Heart left ventricle (tissue), 16 donors: ENCODE results near the gene MYL6. TPM values are rescaled to one million over a fixed set of nuclear protein-coding genes. Genes with fewer than 3 reads are reported as not detected.
A peak's percentile ranks its signal among the peaks of the same experiment; 100 is the strongest.

Experiments
- ATAC-seq, 4 donors: fragments of 200-7000 bp; cut with Tn5 transposase; one replicate each; pipeline ENCODE4 v1.9.1; 2020 to 2022; ENCODE audit warnings: moderate library complexity in 4 of 4, mild to moderate bottlenecking in 3 of 4, moderate number of reproducible peaks in 1 of 4
- DNase-seq, 5 donors: peaks; one replicate each; pipeline ENCODE4 v3.0.0-alpha.2; 2020
- H3K27ac ChIP-seq, 12 donors: fragments of 200-600 bp; sonication (generic) in 4 of 12; one replicate each; pipeline versions ENCODE4 v1.5.0 to v1.8.0; 2016 to 2022; ENCODE audit warnings: mild to moderate bottlenecking in 2 of 12
- H3K27me3 ChIP-seq, 9 donors: fragments of 200-600 bp; sonication (generic) in 2 of 9; one replicate each; pipeline versions ENCODE4 v1.5.1 to v1.8.0; 2016 to 2022; ENCODE audit warnings: mild to moderate bottlenecking in 3 of 9
- H3K36me3 ChIP-seq, 9 donors: fragments of 200-600 bp; sonication (generic) in 2 of 9; one replicate each; pipeline versions ENCODE4 v1.5.0 to v1.8.0; 2018 to 2022; ENCODE audit warnings: mild to moderate bottlenecking in 2 of 9
- H3K4me1 ChIP-seq, 12 donors: fragments of 200-600 bp; sonication (generic) in 4 of 12; one replicate each; pipeline versions ENCODE4 v1.5.0 to v1.8.0; 2016 to 2022; ENCODE audit warnings: mild to moderate bottlenecking in 3 of 12
- H3K4me3 ChIP-seq, 12 donors: fragments of 200-600 bp; sonication (generic) in 4 of 12; one replicate each; pipeline versions ENCODE4 v1.5.0 to v1.8.0; 2017 to 2022; ENCODE audit warnings: mild to moderate bottlenecking in 9 of 12, moderate library complexity in 4 of 12
- H3K9me3 ChIP-seq, 12 donors: fragments of 200-600 bp; sonication (generic) in 4 of 12; one replicate each; pipeline versions ENCODE4 v1.5.0 to v1.8.0; 2016 to 2022; ENCODE audit warnings: mild to moderate bottlenecking in 1 of 12
- CTCF ChIP-seq, 12 donors: fragments of 200-600 bp; sonication (generic) in 4 of 12; IDR thresholded peaks; one replicate each; pipeline versions ENCODE4 v1.5.0 to v1.8.0; 2018 to 2022; ENCODE audit warnings: antibody characterized with exemption in 12 of 12, mild to moderate bottlenecking in 5 of 12
- POLR2A ChIP-seq, 2 donors: fragments of 450-650 bp; IDR thresholded peaks; one replicate each; pipeline ENCODE4 v1.6.1; 2017; ENCODE audit warnings: antibody characterized with exemption in 2 of 2, mild to moderate bottlenecking in 2 of 2, moderate library complexity in 2 of 2
- WGBS, 4 donors: extraction: QIAGEN DNeasy Blood & Tissue Kit in 2 of 4; methylation state at CpG; one replicate each; pipeline versions ENCODE4 v1.1.5 to v1.1.7; 2013 to 2018; 5-methylcytosine and 5-hydroxymethylcytosine counted together
- intact Hi-C, 10 donors: fragments of 100-400 bp; cut with DNase I; formaldehyde crosslinking; loops; one replicate each; pipeline versions ENCODE4 v1.11.1 to v1.14.2; 2022
- polyA plus RNA-seq, 2 donors: library from polyadenylated mRNA; stranded (reverse); fragments of 200-250 nt; gene quantifications; one replicate each; pipeline ENCODE4 v1.2.3, GENCODE V29; 2013
- total RNA-seq, 9 donors: library from RNA; depleted of rRNA in 2 of 9; stranded (reverse); fragments of >200 nt in 2 of 9; fragmentation: NEBNext Ultra II Directional in 3 of 9; extraction: Animal tissue kit (Norgen Biotek cat#: 25700) in 3 of 9; gene quantifications; one replicate each; pipeline versions ENCODE4 v1.1.0 to v1.2.4, GENCODE V29; 2016 to 2023
- donor health status: ischemic (EF 13 %, LVEDD 7.1; RV severe dilation, severe dysfunction).
- donor health status: healthy with polysubstance abuse.
- donor health status: DM: no; HTN: yes; CAD: no.
- donor health status: DM: no; HTN: no; CAD: no.
- donor health status: ischemic (EF 25% LVEDD 6.9; RV normal size, moderate dysfunction).
- donor health status: ischemic (EF 25% LVEDD 5.7; RV mildly dilated, moderate dysfunction).
- donor health status: healthy.
- donor health status: DM: yes; HTN: yes; CAD: no.
- donor health status: ischemic (EF 35%, LVEDD 5.7; RV mildly dilated, moderate dysfunction).
- donor health status: nonischemic (EF 11% LVEDD 7.7; RV severe dilation, severe dysfunction).
- donor health status: DM: yes; HTN: yes; CAD: no.
- donor health status: PGD.
- donor health status: ischemic (EF 29% LVEDD 5.4; RV normal size, mild dysfunction).
- donor health status: nonischemic (EF 23%, LVEDD 6.1; RV moderate dilation, normal function).

Gene MYL6
- total and polyA plus RNA-seq, 11 donors: 355 to 1,383 (median 718) TPM

GRCh38 chr12:56178347-56178746 lies 20.2 kb downstream of the MYL6 start:
- Histone ChIP-seq H3K9me3 (no peaks in the 10 kb centered on the region), H3K4me1 (no peaks in the 10 kb centered on the region), H3K36me3 (peaks cover 3 to 100% (median 100%) of the 10 kb centered on the region in 9 donors), H3K27ac (no peak overlapping the region), H3K4me3 (no peak overlapping the region), H3K27me3 (no peaks in the 10 kb centered on the region)
- 80 to 91% (median 89%) methylated on average over 3 of the region's 3 CpGs for WGBS, 4 donors
- DNase-seq: no peak
- intact Hi-C loops: no loop called here
- TF ChIP-seq CTCF (IDR thresholded peaks at IDR 0.05) (no peak), POLR2A (IDR thresholded peaks at IDR 0.05) (no peak)
- ATAC-seq: no peak

- peaks cover 0 to 30% (median 17%) of the 10 kb centered on the region in 12 donors for H3K4me1 ChIP-seq
- peak overlapping the region in 2 of 12 donors; percentile 86 to 98 for H3K27ac ChIP-seq
- intact Hi-C loops: loop anchor here in 2 of 10 donors (5.0 to 10.0 kb wide), 2 partner anchors 35 to 142 kb away; partner anchors contain the start of genes NABP2 (in 1 of the 2), RNF41 (in 1 of the 2) and RPS26 (in 1 of the 2)
- 32 to 58% (median 43%) methylated on average over 2 of the region's 2 CpGs for WGBS, 4 donors
- no peak for DNase-seq
- peak overlapping the region in 3 of 12 donors; percentile 64 to 99 (median 82) for H3K4me3 ChIP-seq
- TF ChIP-seq CTCF (IDR thresholded peaks at IDR 0.05): no peak
- TF ChIP-seq POLR2A (IDR thresholded peaks at IDR 0.05): no peak
- no peaks in the 10 kb centered on the region for H3K9me3 ChIP-seq
- no peak for ATAC-seq
- peaks cover 3 to 56% (median 50%) of the 10 kb centered on the region in 9 donors for H3K36me3 ChIP-seq
- H3K27me3 ChIP-seq: no peaks in the 10 kb centered on the region
These were observed 28.8 kb downstream of the MYL6 start for GRCh38 chr12:56186957-56187356.

- ATAC-seq (no peak), DNase-seq (no peak)
- Histone ChIP-seq H3K27me3 (no peaks in the 10 kb centered on the region), H3K9me3 (no peaks in the 10 kb centered on the region), H3K27ac (peak overlapping the region in 11 of 12 donors; percentile 73 to 98 (median 90)), H3K4me3 (peak overlapping the region; percentile 60 to 99 (median 84)), H3K36me3 (peaks cover 0 to 43% (median 37%) of the 10 kb centered on the region in 9 donors), H3K4me1 (peaks cover 0 to 36% (median 17%) of the 10 kb centered on the region in 12 donors)
- intact Hi-C loops: loop anchor here in 9 of 10 donors (2.0 to 10.0 kb wide), 5 partner anchors 29 to 143 kb away; partner anchors contain the start of genes ZC3H10 (in 6 of the 9), MYL6 (in 1 of the 9), NABP2 (in 1 of the 9) and RNF41 (in 1 of the 9)
- no peak for TF ChIP-seq POLR2A (IDR thresholded peaks at IDR 0.05)
- TF ChIP-seq CTCF (IDR thresholded peaks at IDR 0.05): no peak
- 11 to 23% (median 16%) methylated on average over 10 of the region's 10 CpGs for WGBS, 4 donors
These were observed 30.1 kb downstream of the MYL6 start for GRCh38 chr12:56188131-56188777.

- H3K36me3 ChIP-seq: peaks cover 0 to 38% (median 32%) of the 10 kb centered on the region in 9 donors
- DNase-seq (no peak), ATAC-seq (peak in 2 of 4 donors; percentile 6 to 9)
- peak overlapping the region; percentile 60 to 99 (median 84) for H3K4me3 ChIP-seq
- no peaks in the 10 kb centered on the region for H3K9me3 ChIP-seq
- 0 to 19% (median 1%) methylated on average over 3 to 17 of the region's 17 CpGs for WGBS, 4 donors
- H3K27ac ChIP-seq: peak overlapping the region; percentile 73 to 98 (median 90)
- H3K27me3 ChIP-seq: no peaks in the 10 kb centered on the region
- no peak for TF ChIP-seq CTCF (IDR thresholded peaks at IDR 0.05)
- TF ChIP-seq POLR2A (IDR thresholded peaks at IDR 0.05): no peak
- intact Hi-C loops: loop anchor here (1.0 to 10.0 kb wide), 6 partner anchors 30 to 144 kb away; partner anchors contain the start of genes ZC3H10 (in 6 of the 10), MYL6 (in 1 of the 10), NABP2 (in 1 of the 10) and RNF41 (in 1 of the 10)
- H3K4me1 ChIP-seq: peaks cover 0 to 38% (median 17%) of the 10 kb centered on the region in 12 donors
These were observed 30.6 kb downstream of the MYL6 start for GRCh38 chr12:56188778-56189098.
